ENCODE measurements around the gene GRIK5. TPM values are rescaled to one million over a fixed set of nuclear protein-coding genes. Genes with fewer than 3 reads are reported as not detected.

Gene GRIK5
- total and polyA plus RNA-seq, 2 of the 8 experiments (the other 6 are each of a cell fraction or from before 2014, with no cell fraction given), result 17.8 to 42.9 TPM

GRCh38 chr19:42040031-42040430 is 30.0 kb downstream of the GRIK5 start:
- TF ChIP-seq SAP30 (IDR thresholded peaks at IDR 0.05; ENCODE audit: insufficient read depth, insufficient replicate concordance, low read length) (no peak), ATF3 (IDR thresholded peaks at IDR 0.05; ENCODE audit: insufficient read depth, low read depth, low read length) (no peak), SIRT6 (IDR thresholded peaks at IDR 0.05; ENCODE audit: low read length) (no peak), POLR2A (IDR thresholded peaks at IDR 0.05; ENCODE audit: control extremely low read depth in 1 of 2, low read depth in 2 of 2, low read length in 2 of 2) (no peak), ZNF274 (IDR thresholded peaks at IDR 0.05; ENCODE audit: borderline replicate concordance, extremely low read depth, low read length) (no peak)
- no peak for FAIRE-seq
- peaks cover 20 to 49% (median 34%) of the 10 kb centered on the region in 4 experiments; a peak in 6 of 8 replicates for H3K36me3 ChIP-seq (ENCODE audit: control insufficient read depth in 2 of 4, insufficient read depth in 4 of 4, low read length in 3 of 4)

More at GRCh38 chr19:42040031-42040430, 30.0 kb downstream of the GRIK5 start:
- H2BK12ac ChIP-seq (ENCODE audit: low read depth, low read length), result no peak overlapping the region
- peaks cover 3 to 6% of the 10 kb centered on the region in 2 experiments for H4K20me1 ChIP-seq (replicated peaks in 1 of 2; ENCODE audit: control insufficient read depth in 1 of 2, insufficient read depth in 2 of 2, low read length in 2 of 2)
- H4K8ac ChIP-seq (ENCODE audit: extremely low read depth, insufficient read depth, low read length), result no peak overlapping the region
- no peak overlapping the region for H3K9ac ChIP-seq (replicated peaks in 1 of 4; ENCODE audit: extremely low read depth in 1 of 4, low read depth in 3 of 4, low read length in 3 of 4)
- no peaks in the 10 kb centered on the region for H3K79me2 ChIP-seq (ENCODE audit: control insufficient read depth in 1 of 2, insufficient read depth in 2 of 2, low read length in 2 of 2)
- no peaks in the 10 kb centered on the region for H3K27me3 ChIP-seq (replicated peaks in 1 of 4; ENCODE audit: control insufficient read depth in 3 of 4, extremely low read depth in 1 of 4, insufficient read depth in 3 of 4, low read length in 3 of 4)
- no peak overlapping the region for H2BK120ac ChIP-seq (replicated peaks; ENCODE audit: low read depth, low read length)
- no peak overlapping the region for H3K4me3 ChIP-seq (ENCODE audit: extremely low read depth in 1 of 4, insufficient read depth in 2 of 4, low read depth in 3 of 4, low read length in 4 of 4)
- no peak overlapping the region for H3K27ac ChIP-seq (ENCODE audit: low read depth, low read length)
- no peak overlapping the region for H2AFZ ChIP-seq (ENCODE audit: low read length)
- ChIA-PET POLR2A (ENCODE audit: partially characterized antibody) (interaction anchor here (3.6 kb wide), 1 partner anchor 9 kb away, joined by 12 read pairs; no protein-coding TSS in a partner anchor), CTCF (ENCODE audit: partially characterized antibody) (interaction anchor here (0.9 to 1.1 kb wide), 2 partner anchors 14 to 37 kb away, joined by 3 read pairs; no protein-coding TSS in a partner anchor)
- H3K9me3 ChIP-seq (ENCODE audit: insufficient read depth in 2 of 2, low read depth in 1 of 2, low read length in 1 of 2), result no peaks in the 10 kb centered on the region
- H4K91ac ChIP-seq (replicated peaks; ENCODE audit: insufficient read length, low read length), result no peak overlapping the region
- no peak overlapping the region for H3K18ac ChIP-seq (ENCODE audit: extremely low read depth, low read length)
- no peak overlapping the region for H3K4me2 ChIP-seq (ENCODE audit: insufficient read depth in 1 of 2, low read depth in 2 of 2, low read length in 2 of 2)
- H3K56ac ChIP-seq (replicated peaks; ENCODE audit: insufficient read length, low read depth, low read length), result no peak overlapping the region
- H3K23ac ChIP-seq (ENCODE audit: insufficient read length), result no peak overlapping the region
- no peak overlapping the region for H3K14ac ChIP-seq (ENCODE audit: insufficient read length)
- no peak overlapping the region for H2BK20ac ChIP-seq (ENCODE audit: low read length)
- H3K79me1 ChIP-seq (ENCODE audit: low read depth, low read length), result no peaks in the 10 kb centered on the region; the same call in 1 of the 2 replicates
- DNase-seq (ENCODE audit: low read depth in 1 of 2, low spot score in 2 of 2), result no peak
- H3K23me2 ChIP-seq (ENCODE audit: low read depth, low read length), result no peaks in the 10 kb centered on the region
- H2BK15ac ChIP-seq (ENCODE audit: low read length), result no peak overlapping the region
- H3K4ac ChIP-seq (replicated peaks; ENCODE audit: insufficient read length, low read depth, low read length), result no peak overlapping the region
- no peaks in the 10 kb centered on the region for H3K4me1 ChIP-seq (replicated peaks in 1 of 4; ENCODE audit: control insufficient read depth in 3 of 4, insufficient read depth in 4 of 4, low read length in 3 of 4)
- H2BK5ac ChIP-seq (ENCODE audit: low read depth, low read length), result no peak overlapping the region
- H4K5ac ChIP-seq (ENCODE audit: insufficient read length, low read depth, low read length), result no peak overlapping the region
- H2AK5ac ChIP-seq (ENCODE audit: low read depth, low read length), result no peak overlapping the region
